ENCODE results near the gene UEVLD.
"Not testable (repeated sequence)": the region's sequence is repeated elsewhere in the genome, so short reads cannot be mapped to it uniquely, and the experiment has no call there.

Gene UEVLD

DNA sequence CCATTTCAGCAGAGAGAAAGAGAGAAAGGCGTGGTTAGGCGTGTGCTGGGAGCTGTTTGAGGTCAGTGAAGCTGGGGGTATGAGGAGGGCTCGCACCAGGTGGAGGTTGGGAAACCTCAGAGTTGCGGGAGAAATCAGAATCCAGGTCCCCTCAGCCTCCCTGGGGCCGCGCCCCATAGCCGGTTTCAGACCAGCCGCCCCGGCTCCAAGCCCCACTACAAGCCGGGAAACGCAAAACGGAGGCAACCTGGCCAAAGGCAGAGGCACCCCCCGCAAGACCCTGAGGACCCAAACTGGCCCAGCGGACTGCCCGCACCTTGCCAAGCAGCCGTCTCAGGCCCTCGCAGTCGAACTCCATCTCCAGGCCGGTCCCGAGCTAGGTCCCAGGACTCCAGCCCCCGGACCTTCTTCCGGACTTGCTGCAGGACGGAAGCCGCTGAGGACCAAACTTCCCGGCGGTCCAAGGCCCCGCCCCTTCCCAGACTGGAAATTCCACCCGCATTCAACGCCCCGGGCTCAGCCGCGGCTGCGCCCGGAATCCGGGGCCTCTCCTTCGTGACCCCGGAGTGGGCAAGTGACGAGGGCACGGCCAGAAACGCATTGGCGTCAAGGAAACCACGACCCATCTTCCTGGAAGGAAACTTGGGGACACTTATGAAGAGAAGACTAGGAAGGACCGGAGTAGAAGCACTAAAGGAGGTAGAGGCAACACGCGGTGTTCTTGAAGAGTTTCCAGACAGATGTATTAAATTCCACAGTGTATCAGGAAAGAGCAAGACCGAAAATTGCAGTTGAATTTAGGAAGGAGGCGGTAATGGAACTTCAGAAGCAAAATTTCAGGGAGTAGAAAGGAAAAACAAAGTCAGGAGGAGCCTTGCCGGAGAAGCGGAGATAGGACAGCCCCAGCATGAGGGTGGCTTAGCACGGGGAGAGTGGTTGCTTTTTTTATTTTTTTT is at the start of gene UEVLD:
Gene UEVLD (minus strand): TSS at position 438 of the 956 bp plus-strand sequence. CDS start 80 bp downstream, at position 358.
- peak; percentile 62 to 63 for DNase-seq (ENCODE audit: low read depth in 2 of 2)

DNA sequence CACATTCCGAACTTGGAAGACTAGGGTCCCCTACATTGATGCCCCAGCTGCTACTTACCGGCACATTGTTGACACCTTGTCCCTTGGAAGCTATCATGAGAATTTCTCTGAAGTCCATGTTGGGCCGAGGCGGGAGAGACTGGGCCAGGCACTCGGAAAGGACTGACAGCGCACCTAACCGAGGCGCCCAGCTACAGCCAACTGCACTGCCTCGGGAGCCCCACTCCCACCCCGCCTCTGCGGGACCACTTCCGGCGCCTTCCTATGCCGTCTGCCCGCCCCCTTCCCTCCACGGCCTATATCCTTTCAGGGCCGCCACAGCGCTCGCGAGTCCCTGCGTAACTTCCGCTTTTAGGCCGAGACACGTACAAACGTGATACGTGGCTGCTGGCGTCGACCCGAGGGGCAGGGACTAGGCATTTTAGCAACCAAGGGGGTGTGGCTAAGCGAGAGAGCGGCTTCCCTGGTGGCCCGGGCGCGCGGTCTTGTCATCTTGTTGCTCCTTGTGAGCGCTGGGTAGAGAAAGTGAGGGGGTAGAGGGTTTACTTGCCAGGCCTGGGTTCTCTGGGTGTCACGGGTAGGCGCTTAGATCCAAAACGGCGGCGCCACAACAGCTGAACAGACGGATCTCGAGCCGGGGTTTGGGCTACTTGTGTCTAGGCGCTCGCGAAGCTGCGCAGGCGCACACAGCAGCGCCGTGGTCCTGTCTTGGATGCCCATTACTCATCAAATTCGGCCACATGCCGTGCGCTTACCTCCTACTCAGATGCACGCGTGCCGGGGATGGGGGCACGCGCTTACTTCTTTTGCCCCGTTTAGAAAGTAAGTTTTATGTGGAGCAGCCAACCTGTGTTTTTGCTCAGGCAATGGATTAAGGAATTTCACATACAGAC is 45.9 kb upstream of the UEVLD start, which contains the start of gene SPTY2D1:
Gene SPTY2D1 (minus strand): TSS at position 203 of the 893 bp plus-strand sequence. CDS start 85 bp downstream, at position 118.
- peak; percentile 98 for DNase-seq (ENCODE audit: low read depth in 2 of 2)

- peak in 1 of 2 experiments; percentile 22 for DNase-seq (ENCODE audit: low read depth in 2 of 2)
These were observed 45.0 kb upstream of the UEVLD start for GRCh38 chr11:18633256-18634139.

DNA sequence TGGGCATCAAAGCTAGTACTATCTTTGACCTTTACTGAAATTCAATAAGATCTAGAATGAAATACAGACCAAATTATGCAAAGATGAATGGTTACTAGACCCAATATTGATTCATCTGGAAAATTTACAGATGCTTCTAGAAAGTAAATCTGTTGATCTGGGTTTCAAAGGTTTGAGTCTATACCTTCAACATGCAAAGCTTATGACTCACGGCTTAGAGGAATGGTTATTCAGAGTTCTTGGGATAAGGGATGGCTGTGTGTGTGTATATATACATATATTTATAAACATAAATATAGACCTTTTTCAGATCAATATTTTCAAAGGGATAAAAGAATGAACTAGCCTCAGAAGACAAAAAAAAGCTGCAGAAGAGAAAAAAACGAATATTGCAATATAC is 44.3 kb upstream of the UEVLD start:
- DNase-seq (ENCODE audit: low read depth in 2 of 2) = no peak

DNA sequence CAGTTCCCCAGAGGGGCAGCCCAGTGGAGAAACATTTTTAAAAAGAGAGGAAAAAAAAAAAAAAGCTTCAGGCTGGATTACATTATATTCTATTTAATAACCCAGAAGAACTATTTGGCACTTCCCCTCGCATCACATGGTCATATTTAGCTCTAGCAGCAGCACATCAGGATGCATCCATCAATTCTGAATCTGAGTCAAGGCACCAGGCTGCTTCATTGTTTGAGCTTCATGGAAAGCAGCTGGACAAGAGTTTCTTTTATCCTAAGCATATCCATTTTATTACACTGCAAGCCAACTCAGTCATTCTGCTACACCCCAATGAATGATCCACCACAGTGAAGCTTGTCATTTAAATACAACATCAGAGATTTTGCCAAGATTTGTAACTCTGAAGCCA is 35.6 kb upstream of the UEVLD start:
- no peak for DNase-seq (ENCODE audit: low read depth in 2 of 2)

DNA sequence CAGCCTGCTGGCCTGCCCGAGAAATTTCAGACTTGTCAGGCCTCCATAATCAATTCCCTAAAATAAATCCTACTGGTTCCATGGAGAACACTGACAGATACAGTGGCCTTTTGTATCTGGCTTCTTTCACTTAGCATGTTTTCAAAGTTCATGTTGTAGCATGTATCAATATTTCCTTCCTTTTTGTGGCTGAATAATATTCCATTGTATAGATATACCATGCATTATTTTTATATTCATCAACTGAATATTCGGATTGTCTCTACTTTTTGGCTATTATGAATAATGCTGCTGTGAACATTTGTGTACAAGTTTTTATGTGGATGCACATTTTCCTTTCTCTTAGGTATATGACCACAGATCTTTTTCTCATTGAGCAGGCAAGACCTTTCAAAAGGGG is 35.2 kb upstream of the UEVLD start:
- DNase-seq (ENCODE audit: low read depth in 2 of 2) = no peak

DNA sequence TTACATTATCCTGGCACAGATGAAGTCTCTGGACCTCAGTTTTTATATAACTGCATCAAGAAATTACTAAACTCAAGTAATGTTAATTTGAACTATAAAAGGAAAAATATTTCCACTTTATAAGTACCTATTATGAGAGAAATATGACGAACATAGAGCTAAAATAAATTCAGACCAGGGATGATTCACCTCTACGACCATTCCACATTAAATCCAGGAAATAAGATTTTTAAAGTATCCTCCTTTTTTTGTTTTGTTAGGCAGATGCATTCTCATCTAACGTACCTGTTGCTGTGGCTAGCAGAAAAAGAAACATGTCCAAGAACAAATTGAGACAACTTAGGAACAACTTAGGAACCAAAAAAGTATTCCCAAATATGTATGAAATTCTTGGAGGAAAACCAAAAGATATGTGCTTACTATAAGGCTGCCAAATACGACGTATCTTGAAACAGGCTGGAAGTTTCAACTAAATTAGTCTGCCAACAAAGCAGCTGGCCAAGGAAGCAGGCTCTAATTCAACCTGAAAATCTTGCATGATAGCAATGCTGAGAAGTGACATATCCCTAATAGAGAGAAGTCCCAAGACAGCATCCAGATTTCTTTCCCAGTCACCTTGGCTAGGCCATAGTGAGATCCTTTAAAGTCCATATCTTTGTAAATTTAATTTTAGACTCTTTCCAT is 29.9 kb upstream of the UEVLD start:
- peak in 1 of 2 experiments; percentile 14 for DNase-seq (ENCODE audit: low read depth in 2 of 2)

DNA sequence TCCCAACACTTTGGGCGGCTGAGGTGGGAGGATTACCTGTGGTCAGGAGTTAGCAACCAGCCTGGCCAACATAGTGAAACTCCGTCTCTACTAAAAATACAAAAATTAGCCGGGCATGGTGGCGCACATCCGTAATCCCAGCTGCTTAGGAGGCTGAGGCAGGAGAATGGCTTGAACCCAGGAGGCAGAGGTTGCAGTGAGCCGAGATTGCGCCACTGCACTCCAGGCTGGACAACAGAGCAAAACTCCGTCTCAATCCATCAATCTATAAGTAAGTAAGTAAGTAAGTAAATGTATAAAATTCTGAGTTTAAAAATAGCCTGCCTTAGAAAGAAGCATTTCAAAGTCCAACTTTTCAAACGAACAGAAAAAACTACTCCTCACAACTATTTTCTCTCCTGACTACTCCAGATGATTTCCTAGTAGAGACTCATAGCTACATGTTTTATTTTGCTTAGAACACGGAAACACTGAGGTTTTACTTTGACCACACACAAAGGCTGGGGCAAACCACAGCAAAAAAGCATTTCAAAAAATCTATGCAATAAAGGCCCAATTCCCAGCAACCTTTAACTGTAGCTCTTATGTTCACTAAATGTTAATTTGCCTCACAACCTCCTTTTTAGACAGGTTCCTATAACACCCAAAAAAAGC is 29.3 kb upstream of the UEVLD start:
- DNase-seq (ENCODE audit: low read depth in 2 of 2) = no peak

GRCh38 chr11:18615628-18616392 is 27.3 kb upstream of the UEVLD start:
- DNase-seq (ENCODE audit: low read depth in 2 of 2) = no peak

GRCh38 chr11:18614667-18615066 is 26.1 kb upstream of the UEVLD start:
- DNase-seq (ENCODE audit: low read depth in 2 of 2) = no peak

- DNase-seq (ENCODE audit: low read depth in 2 of 2) = no peak
These were observed 23.9 kb upstream of the UEVLD start for GRCh38 chr11:18612394-18612793.

- no peak for DNase-seq (ENCODE audit: low read depth in 2 of 2)
These were observed 22.7 kb upstream of the UEVLD start for GRCh38 chr11:18611196-18611595.

DNA sequence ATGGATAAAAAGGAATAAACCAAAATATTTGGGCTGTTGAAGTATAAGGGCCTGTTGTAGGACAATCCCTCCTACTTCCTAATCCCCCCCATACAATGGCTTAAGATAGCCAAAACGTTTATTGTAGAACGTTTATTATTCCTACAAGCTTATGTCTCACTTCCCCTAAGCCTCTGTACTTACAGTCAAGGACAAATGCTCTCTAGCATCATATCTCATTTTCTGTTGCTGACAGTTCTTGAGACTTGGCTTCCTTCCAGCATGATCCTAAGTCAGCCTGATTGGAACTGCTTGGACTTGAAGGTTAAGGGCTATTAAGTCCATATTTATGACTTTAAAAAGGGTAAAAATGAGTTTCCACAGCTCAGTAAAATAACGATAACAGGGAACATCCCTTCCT is 19.8 kb upstream of the UEVLD start:
- DNase-seq (ENCODE audit: low read depth in 2 of 2) = no peak

GRCh38 chr11:18600915-18601569 is 12.5 kb upstream of the UEVLD start:
- no peak for DNase-seq (ENCODE audit: low read depth in 2 of 2)

DNA sequence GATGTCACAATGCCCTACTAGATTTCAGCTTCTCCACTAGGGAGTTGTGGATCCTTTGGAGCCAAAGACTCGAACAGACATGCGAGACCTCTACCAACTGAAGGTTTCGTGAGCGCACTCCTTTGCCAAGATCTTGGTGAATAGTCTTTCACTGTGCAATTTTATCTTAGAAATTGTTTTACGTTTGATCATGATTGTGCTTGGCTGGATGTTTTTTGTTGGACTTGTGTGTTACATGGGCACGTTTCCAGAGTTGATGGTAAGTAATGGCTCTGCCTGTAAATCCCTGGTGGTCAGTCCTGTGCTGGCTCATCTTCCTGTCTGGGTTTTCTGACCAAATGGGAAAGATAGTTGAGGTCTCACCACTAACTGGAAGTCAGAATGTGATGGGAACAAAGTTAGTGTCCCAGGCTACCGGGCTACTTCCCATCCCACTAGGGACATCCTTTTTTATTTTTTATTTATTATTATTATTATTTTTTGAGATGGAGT is 11.3 kb upstream of the UEVLD start, which contains the start of gene MISFA:
Gene MISFA (plus strand): TSS at position 51 of the 492 bp plus-strand sequence. CDS start 140 bp downstream, at position 191.
- no peak for DNase-seq (ENCODE audit: low read depth in 2 of 2)

- no peak for DNase-seq (ENCODE audit: low read depth in 2 of 2)
These were observed 6.6 kb upstream of the UEVLD start for GRCh38 chr11:18594999-18595749.

- not testable (repeated sequence) for DNase-seq (ENCODE audit: low read depth in 2 of 2)
These were observed 5.6 kb upstream of the UEVLD start for GRCh38 chr11:18594088-18594487.

DNA sequence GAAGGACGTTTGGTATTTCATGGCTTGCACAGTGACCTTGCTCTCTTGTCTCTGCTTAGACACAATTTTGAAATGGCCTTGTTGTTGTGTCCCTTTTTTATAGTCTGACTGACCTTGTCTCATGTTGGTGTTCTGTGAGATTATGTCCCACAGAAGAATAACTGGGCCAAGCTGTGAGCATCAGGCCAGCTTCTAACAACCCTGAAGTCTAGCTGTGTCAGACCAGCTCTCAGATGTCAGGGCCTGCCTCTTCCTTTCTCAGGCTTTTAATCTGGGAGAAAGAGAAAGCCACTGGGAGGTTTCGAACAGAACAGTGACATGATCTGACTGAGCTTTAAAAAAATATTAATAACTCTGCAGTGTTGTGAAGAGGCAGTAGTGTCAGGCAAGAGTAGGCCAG is 2.0 kb upstream of the UEVLD start:
- no peak for DNase-seq (ENCODE audit: low read depth in 2 of 2)

All from fibroblast of skin of left biceps (primary cell).